GM19023 (cell line): ENCODE results near the gene ASTN1.

Experiments
- ATAC-seq: cut with Tn5 transposase; IDR thresholded peaks from one replicate; pipeline ENCODE4 v1.9.1; 2021; ENCODE audit warnings: mild to moderate bottlenecking, moderate library complexity; ENCODE audit not compliant: unreplicated experiment

ASTN1 gene

DNA sequence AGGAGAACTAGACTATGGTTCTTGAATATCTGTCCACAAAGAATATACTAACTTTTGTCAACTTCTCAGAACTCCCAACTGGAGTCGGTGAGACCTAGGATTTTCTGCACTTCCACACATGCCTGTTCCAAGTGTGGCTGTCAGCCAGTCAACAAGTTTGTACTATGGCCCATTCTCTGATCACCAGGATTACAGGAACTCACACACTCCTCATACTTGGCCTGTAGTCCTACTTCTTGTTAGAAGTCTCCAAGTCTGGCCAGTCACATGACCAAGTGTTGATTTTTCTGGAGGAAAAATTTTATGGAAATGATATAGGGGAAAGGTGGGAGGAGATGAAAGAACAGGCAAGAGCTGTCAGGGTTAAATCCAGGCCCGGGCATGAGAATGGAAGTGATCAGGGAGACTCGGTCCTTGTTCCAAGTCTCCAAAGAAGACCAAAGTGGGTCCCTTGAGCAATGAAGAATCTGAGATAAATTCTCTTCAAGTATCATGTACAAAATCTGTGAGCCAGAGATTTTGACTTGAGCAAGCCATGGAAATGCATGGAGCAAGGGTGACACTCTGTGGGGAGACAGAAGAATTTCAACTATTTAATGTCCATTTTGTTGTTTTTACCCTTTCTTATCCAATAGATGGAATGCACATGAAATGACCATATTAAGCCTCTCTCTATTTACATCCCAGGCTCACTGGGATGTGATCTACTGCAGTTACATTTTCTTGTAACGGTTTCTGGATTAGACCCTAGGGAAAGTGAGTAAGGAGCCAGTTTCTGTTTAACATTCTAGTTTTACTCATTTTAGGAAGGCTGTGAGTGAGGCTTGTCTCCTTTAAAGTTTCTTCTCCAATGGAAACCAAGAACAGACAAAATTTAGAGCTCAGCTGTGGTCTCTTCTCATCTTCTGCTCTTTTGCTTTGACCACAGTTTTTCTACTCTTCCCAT, 320.9 kb downstream of the ASTN1 start:
- no peak for ATAC-seq

DNA sequence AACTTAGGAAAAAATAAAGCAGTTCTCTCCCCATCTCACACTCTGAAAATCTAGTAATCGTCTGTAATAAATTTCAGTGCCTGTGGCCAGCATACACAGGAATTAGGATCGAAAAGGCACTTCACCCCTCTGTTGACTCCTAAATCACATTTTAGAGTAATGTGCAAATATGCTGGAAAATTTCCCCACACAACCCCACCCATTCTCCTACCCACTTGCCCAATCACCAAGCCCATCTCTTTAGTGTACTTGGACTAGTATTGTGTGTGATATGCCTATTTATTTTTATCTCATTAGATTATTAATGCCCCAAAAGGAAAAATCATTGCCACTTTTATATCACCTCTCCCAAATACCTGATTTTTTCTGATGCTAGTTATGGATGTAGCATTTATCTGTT, 323.3 kb downstream of the ASTN1 start:
- no peak for ATAC-seq

DNA sequence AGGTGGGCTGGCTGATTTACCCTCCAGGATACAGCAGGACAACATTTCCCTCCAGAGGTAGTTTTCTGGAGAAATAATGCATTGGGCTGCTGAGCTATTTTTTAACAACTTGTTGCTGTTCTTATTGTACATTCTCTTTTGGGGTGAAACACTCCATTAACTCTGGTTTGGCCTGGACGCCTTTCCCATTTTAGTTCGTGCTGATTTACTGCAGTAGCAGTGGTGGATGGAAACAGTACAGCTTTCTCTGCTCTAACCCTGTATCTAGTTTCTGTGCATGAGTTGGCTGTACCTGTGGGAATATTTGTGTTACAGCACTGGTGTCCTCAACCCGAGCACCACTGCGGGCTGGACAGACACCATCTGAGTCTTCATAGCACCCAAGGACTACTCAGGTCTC, 325.3 kb downstream of the ASTN1 start:
- no peak for ATAC-seq

DNA sequence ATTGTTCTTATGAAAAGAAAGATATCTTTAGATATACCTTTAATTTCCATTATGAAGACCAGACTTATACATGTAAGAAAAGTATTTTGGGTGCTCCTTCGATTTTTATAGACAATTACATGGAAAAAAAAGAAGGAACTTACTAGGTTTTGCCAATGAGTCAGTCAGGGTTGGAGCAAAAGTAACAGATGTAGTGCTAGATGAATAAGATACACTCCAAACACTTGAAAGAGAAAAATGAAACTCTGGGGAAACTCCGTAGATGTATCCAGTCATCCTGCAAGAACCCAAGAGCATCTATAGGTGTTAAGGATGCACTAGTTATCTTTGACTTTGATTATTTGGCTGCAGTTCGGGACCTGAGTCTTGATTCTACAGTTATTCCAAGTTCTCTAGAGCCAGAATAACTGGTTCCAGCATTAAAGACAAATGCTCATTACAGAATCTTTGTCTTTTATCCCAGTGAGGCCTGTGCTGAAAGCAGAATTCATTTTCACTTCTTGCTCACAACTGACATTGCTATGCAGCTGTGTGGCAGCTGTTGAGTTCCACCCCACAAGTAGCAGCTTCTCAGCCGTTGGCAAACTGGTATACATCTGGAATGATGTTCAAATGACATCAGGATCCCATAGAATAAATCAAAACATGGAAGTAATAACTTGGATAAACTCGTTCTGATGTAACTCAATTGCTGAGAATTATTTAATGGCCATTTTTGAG, 326.1 kb downstream of the ASTN1 start:
- ATAC-seq = no peak

DNA sequence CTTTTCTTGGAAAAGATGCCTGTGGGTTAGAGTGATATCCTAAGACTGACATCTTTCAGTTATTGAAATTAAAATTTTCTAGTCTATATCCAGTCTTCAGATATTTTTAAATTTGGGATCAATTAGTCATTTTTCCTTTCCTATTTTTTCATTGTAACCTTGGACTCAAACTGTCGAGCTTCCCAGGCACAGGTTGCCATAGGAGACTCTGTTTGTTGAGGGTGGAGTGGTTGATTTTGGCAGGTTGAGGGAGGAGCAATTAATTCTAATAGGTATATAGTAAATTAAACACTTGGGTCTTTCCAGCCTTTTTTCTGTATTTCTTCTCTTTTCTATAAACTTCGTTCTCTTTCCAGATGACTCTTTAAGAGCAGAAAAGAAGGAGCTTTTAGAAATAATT, 326.8 kb downstream of the ASTN1 start:
- no peak for ATAC-seq

- ATAC-seq = no peak
Measured at GRCh38 chr1:176831150-176831549, 333.4 kb downstream of the ASTN1 start.

GRCh38 chr1:176829261-176829660, 335.3 kb downstream of the ASTN1 start:
- no peak for ATAC-seq

DNA sequence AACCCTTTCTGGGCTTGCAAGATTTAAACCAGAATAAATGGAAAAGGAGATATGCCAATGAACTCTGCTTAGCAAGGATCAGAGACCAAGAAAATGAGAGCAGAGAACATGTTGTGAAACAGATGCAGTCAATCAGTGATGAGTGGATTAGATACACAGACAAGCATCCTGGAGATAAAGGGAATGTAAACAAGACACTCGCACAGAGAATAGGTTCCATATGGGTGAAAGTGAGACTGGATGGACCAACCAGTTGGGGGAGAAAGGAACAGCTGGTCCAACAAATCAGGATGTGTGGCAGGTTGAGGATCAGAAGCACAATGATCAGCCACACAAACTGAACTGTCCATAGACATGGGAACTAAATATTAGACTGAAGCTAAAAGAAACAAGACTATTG, 338.2 kb downstream of the ASTN1 start:
- no peak for ATAC-seq

DNA sequence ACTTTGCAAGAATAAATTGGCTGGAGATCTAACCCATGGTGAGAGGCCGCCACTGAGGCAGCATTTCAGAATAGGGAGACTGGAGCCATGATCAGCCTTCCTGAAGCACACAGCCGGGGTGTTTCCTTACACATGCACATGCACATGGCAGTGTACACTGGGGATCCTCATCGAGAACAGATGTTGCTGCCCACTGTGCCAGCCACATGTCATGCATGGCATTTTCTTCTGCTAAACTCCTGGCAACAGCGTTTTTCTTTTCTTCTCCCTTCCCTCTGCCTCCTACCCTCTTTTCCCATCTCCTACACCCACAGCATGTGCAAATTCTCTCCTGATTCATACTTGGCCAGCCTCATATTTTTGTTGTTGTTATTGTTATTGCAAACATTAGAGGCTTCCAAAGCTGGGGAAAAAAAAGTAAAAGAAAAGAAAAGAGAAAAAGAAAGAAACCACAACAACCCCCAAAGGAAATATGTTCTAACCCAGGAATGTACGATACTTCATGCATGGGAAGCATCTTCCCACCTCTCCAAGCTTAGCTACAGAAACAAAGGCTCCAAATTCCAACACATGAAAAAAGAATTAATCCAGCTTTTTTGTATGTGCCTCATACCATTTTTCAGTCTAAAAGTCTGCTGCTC, 344.0 kb downstream of the ASTN1 start:
- no peak for ATAC-seq

- ATAC-seq = no peak
Measured at GRCh38 chr1:176816232-176816631, 348.3 kb downstream of the ASTN1 start.

DNA sequence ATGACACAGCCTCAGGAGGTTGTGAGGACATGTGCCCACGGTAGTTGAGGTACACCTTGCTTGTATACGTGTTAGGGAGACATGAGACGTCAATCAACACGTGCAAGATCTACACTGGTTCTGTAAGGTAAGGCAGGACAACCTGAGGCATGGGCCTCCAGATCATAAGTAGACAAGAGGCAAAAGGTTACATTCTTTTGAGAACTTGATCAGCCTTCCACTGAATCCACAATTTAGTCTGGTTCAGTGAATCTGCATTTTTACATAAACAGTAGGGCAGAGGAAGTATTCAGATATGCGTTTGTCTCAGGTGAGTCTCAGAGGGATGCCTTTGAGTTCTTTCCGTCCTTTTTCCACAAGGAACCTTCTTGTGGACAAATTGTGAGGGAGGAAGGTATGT, 348.9 kb downstream of the ASTN1 start:
- no peak for ATAC-seq

- ATAC-seq = no peak
Measured at GRCh38 chr1:176811511-176812288, 352.8 kb downstream of the ASTN1 start.

- ATAC-seq = no peak
Measured at GRCh38 chr1:176809292-176809691, 355.2 kb downstream of the ASTN1 start.
